ENCODE results near the gene KLHL22.
A peak's percentile ranks its signal among the peaks of the same experiment; 100 is the strongest.
"Not testable (repeated sequence)": the region's sequence is repeated elsewhere in the genome, so short reads cannot be mapped to it uniquely, and the experiment has no call there.

Gene KLHL22

DNA sequence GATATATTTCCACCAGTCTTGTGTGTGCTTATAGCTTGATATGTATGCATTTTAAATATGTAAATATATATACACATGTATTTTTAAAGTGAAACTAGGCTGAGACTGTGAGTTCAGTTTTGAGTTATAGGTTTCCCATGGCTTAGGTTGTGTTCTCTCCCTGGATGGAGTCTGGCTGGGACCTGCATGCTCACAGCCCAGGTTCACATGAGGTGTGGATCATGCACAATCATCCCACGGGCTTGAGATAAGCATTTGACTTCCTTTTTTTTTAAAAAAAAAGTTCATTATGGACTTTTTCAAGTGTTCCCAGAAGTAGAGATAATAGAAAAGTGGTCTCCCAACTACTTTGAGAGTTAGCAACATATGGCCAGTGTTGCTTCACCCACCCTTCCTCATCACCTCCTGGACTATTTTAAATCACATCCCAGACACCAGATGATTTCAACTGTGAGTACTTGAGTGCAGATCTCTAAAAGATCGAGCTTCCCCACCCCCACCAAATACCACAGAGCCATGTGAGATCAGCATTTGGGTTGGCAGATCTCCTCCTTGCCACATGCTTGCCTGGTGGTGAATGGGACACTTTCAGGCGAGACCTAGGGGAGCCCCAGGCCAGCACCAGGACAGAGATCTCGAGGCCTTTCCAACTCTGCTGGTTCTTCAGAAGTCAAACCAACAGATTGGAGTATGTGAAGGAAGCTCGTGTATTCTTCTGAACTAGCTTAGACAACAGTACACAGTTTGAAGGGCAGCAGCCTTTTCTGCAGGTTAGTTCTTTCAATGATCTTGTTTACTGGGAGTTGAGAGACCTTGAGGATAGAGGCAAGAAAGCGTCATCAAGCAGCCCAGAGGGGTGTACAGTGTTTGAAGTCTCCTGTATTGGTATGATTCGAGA lies 27.7 kb upstream of the KLHL22 start:
- no peak for DNase-seq

DNA sequence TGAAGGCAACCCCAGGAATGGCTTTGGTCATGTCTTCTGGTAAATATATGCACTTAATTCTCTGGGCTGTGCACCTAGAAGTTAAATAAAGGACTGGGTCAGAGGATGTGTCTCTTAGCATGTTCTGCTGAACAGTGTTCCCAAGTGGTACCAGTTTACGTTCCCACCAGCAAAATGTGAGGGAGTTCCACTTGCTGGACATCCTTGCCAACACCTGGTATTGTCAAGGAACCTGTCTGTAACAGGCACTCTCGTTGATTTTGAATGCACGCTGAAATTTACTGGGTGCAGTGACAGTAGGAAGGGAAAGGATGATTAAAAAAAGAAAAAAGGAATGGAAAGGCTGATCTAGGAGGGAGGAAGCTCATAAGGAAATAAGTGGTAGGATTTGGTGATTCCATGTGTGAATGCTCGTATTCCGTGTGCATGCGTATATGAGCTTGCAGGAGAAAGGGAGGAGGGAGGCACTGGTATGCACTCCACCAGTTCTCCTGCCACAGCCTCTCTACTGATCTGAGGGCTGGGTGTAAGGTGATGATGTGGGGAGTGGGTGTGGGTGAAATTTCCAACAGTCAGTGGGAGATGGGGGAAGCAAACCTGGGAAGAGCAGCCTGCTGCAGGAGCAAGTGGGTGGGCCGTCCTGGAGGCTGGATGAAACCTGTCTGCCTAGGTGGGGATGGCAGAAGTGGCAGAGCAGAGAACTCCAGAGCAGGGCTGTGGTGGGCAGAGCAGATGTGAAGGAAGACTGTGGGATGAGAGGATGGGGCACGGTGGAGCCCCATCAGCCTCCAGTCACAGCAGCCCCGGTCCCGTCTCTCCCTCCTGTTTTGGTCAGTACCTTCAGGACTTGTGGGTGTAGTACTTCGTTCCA lies 26.8 kb upstream of the KLHL22 start:
- no peak for DNase-seq

DNA sequence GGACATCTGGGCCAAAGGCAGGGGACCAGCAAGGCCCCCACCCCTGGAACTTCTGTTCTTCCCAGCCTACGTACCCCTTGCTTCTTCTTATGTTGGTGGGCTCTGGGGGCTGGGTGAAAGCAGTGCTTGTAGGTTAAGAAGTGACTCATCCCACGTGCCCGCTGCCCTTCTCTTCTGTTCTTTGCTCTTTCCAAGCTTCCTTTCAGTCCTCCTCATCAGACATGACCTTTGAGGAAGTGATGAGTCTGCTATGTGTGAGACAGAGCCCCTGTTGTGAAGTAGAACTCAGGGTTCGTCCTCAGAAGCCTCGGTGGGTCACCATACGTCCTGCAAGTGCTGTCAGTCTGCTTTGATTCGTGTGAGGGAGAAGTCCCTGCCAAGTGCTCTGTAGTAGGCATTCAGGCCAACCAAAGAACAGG lies 24.5 kb upstream of the KLHL22 start:
- no peak for DNase-seq

DNA sequence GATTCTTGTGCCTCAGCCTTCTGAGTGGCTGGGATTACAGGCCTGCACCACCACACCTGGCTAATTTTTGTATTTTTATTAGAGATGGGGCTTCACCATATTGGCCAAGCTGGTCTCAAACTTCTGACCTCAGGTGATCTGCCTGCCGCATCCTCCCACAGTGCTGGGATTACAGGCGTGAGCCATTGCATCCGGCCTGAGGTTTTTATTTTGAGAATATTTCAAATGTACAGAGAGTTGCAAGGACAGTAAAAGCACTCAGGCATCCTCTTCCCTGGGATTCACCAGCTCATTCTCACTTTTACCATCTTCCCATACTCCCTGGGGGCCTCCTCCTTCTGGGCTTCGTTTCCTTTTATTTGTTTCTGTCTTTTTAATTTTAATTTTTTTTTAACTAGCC lies 24.0 kb upstream of the KLHL22 start:
- DNase-seq = no peak

DNA sequence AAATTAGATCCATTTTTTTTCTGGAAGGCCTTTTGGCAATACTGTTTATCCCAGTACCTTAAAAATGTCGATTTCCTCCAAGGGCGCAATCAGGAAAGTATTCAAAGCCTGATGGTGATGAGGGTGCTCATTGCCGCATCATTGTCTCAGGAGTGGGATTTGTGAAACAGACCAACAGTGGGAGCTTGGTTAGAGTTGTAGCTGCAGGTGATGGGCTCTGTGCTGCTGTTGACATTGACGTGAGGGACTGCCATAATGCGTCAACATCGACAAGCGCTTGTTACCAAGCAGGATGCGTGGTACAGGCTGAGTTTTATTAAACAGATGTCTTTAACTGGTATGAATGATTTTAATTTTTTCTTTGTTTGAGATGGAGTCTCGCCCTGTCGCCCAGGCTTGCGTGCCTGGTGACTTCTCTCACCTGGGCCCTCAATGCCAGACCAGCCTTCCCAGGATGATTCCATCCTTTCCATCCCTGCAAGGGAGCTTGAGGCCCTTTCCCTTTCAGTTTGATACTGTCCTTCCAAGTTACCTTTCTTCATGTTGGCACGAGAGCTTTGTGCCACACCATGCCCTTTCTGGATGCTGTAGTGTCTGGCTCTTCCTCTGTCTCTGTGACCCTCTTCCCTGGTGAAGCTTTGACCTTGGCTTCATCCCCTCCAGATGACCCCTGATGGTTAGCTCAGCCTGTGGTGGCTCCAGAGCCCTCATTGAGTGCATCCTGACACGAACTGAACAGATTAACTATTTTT lies 22.4 kb upstream of the KLHL22 start:
- DNase-seq = no peak

DNA sequence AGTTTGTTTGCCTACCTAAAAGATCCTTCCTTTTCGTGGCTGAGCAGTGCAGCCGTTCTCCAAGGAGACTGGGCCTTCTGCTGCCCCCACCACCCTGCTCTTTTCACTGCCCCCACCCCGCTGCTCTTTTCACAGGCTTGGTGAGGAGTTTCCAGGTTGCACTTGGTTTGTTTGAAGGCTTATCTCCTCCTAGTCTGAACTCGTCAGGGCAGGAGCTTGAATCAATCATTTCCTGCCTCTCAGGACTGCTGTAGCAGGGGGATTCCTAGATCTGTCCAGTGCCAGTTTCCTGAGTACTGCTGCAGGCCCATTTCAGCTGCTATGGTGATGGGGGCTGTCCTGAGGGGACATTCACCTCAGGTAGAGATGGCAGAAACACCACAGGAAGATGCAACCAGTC lies 21.8 kb upstream of the KLHL22 start:
- DNase-seq = no peak

DNA sequence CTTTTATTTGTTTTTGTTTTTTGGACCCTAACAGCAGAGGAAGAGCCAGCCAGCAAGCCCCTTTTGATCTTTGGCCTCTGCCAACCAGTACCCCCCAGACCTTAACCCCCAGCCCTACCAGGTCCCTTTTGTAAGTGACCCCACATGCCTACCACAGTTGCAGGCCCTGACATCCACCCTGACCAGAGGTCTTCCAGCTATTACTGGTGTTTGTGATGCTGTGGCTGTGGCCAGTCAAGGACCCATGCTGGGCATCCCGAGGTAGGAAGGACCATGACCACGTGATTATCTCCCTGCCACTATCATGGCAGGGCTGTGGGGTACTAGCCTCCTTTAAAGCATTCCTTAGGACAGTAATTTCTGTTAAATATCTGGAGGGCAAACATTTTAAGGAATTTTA lies 20.8 kb upstream of the KLHL22 start:
- no peak for DNase-seq

DNA sequence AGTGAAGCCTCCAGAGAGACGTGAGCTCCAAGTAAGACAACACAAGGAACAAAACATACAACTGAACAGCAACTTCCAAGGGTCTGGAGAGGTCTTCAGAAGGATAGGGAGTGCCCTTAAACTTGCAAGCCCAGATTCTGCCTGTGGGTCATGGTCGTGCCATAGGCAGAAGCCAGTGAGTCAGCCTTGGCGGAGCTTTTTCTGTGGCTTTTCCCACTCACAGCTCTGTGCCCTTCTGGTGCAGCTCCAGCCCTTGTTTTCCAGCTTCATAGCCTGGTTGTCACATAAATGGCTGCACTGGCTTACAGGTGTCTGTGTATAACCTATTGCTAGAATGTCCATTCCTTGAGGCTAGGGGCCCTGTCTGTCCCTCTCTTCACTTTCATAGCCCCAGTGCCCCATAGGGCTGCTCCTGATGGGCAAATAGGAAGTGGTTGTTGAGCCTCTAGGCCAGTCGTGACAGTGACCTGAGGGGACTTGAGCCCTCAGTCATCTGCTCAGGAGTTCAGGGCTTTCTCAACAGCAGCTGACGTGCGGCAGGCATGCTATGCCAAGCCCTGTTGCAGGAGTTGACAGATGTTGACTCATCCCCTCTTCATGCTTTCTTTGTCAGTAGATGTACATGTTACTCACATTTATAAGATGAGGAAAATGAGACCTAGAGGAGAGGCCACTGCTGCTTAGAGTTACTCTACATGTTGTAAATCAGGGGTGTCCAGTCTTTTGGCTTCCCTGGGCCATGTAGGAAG lies 19.2 kb upstream of the KLHL22 start:
- no peak for DNase-seq

DNA sequence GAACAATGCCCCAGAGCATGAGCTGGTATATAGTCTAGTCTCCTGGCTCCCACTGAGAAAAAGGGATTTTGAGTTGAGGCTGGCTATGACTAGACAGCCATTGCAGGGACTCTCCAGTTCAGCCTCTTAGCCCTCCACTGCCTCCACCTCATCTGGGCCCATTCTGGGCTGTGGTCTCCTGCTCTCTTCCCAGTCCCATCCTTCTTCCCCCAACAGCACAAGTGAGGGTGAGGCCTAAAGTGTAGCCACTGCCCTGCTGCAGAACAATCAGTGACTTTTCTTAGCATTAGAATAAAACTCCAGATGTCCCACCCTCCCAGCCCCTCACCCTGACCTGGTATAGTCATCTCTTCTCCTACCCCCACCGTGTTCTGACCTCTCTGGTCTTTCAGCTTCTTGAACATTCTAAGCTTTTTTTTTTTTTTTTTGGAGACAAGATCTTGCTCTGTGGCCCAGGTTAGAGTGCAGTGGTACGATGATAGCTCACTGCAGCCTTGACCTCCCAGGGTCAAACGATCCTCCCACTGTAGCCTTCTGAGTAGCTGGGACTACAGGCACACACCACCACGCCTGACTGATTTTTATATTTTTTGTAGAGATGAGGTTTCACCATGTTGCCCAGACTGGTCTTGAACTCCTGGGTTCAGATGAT lies 16.1 kb upstream of the KLHL22 start:
- DNase-seq = no peak

DNA sequence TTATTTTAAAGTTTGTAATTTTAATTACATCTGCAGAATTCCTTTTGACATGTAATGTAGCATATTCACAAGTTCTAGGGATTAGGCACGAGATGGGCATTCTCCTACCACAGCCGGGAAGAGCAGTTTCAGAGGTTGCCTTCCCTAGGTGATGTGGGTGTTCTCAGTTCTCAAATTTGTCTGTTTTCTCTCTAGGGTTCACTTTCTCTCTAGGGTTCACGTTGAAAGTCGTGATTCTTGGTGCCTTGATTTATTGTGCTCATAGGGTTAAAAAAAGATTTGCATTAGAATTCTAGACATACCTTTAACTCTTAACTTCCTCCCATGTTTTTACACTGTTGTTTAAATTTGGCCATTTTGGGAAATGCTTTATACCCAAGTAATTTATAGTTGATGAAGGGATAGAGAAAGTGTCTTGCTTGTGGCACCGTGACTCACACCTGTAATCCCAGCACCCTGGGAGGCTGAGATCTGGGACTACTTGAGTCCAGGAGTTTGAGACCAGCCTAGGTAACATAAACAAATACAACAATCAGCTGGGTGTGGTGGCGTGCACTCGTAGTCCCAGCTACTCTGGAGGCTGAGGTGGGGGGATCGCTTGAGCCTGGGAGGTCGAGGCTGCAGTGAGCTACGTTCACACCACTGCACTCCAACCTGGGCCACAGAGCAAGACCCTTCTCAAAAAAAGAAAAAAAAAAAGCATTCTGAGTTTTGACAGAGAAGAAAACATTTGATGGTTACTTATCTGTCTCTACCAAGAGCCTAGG lies 15.4 kb upstream of the KLHL22 start:
- DNase-seq = no peak

DNA sequence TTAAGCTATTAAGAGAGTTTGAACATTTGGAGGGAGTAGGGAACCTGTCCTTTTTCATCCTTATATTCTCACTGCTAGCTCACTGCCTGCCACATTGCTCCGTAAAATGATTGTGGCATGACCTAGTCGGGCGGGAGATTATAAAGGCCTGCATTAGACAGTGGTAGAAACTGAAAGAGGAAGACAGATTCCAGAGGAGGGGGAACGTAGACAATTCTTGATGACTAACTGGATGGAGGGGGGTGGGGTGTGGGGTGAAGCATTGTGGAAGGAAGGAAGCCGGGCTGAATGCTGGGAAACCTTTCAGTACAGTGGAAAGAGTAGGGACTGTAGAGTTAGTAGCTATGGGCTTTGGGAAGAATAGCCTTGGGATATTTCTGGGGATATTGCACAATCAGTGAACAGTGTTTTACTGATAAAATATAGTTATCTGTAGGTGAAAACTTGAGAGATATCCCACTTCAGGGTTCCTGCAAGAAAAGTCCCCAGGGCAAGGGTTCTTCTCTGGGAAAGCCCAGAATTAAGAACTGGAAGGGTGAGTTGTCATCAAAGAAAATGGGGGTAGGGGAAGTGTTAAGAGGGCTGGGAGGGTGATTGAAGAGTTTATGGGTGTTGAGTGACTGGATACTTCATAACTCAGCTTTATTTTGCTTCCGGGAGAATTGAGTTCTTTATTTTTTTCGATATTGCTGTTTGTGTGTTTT lies 13.9 kb upstream of the KLHL22 start:
- no peak for DNase-seq

DNA sequence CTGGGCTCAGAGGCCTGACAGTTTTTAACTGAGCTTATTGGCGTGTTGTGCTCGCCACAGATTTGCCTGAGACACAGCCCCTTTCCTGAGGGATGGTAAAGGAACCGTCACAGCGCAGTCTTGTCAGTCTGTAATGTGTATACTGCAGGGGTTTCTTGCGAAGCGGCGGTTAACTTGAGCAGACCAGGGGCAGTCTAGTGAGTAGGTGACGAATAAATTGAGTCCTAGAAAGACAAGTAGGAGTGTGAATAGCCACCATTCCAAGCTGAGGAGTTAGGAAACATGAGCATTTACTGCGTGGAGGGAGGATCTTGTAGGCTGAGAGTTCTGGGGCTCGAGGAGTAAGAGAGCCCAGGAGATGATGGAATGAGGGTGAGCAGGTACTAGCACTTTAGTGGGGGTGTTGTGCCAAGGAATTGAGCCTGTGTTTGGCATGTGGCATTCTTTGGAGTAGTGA lies 13.2 kb upstream of the KLHL22 start:
- DNase-seq = no peak

DNA sequence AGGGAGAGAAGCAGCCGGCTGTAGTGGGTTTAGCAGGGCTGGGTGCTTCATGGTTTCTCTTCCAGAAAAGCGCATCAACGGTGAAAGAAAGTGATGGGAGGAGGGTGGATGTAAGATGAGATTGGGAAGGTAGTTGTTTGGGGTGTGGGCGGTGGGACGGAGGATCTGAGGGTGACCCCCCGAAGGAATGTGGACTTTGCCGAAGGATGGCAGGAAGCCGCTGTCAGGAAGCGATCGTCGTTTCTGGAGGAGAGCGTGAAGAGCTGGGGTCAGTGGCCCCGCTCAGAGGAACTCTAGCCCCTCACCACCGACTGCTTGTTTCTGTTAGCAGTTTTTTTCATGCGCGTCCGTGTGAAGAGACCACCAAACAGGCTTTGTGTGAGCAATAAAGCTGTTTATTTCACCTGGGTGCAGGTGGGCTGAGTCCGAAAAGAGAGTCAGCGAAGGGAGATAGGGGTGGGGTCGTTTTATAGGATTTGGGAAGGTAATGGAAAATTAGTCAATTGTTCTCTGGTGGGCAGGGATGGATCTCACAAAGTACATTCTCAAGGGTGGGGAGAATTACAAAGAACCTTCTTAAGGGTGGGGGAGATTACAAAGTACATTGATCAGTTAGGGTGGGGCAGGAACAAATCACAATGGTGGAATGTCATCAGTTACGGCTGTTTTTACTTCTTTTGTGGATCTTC lies 12.6 kb upstream of the KLHL22 start:
- DNase-seq = not testable (repeated sequence)

DNA sequence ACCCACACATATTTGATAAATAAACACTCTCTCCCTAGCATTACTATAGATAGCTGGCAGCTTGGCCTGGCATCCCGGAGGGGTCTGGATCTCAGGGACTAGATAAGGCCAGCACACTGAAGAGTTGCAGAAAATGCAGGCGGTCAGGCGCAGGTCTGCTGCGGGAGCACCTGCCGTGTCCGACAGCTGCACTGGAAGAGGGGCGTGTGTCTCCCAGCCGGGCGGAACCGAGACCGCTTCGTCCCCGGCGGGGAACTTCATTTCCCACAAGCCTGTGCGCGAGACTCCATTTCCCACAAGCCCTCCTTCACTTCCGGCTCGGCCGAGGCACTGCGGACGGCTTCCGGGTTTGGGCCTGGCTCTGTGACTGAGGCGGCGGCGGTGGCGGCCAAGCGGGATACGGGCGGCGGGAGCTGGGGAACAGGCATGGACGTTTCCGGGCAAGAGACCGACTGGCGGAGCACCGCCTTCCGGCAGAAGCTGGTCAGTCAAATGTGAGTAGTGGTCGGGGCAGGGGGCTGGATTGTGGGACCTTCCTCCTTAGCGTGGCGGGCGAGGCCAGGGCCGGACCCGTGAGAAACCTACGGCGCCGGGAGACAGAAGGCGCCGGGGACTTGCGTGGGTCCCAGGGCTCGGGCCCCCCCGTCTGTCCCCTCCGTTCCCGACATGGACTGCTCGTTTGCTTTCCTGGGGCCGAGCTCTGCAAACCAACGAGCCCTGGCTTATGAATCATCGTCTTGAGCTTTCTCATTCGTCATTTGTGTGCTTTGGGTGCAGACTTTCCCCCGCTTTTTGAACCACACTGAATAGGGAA lies 11.9 kb upstream of the KLHL22 start, which contains the start of gene MED15:
TSS of gene MED15 (plus strand) at position 358 of the 814 bp plus-strand sequence. CDS start at position 427, 69 bp downstream.
- peak; percentile 92 for DNase-seq

DNA sequence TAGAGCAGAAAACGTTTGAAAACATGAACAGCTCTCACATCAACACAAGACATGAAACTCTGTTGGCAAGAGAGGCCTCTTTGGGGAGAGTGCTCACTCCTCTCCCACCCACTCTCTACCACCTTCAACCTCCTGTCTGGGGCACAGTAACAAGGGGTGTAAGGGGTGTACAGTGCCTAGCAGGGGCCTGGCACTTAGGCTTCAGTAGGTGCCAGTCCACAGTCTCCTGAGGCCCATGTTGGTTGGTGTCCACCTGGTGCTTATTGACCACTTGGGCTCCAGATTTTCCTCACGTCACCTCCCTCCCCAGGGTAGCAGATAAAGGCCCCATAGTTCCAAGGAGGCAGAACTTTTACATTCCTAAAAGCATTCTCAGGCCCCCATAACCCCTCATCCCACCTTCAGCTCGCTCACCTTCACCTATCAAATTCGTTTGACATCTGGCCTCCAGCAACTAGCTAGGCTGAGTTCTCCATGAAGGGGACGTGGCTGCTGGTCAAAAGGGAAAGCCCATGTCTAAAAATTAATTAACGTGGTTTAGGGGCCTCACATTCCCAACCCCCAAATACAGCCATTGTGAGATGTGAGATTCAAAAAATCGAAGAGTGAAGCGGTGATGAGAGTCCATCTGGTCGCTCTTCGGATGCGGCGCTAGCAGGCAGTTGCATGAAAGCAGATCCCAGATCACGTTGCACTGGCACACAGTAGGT lies 11.1 kb upstream of the KLHL22 start:
- no peak for DNase-seq

DNA sequence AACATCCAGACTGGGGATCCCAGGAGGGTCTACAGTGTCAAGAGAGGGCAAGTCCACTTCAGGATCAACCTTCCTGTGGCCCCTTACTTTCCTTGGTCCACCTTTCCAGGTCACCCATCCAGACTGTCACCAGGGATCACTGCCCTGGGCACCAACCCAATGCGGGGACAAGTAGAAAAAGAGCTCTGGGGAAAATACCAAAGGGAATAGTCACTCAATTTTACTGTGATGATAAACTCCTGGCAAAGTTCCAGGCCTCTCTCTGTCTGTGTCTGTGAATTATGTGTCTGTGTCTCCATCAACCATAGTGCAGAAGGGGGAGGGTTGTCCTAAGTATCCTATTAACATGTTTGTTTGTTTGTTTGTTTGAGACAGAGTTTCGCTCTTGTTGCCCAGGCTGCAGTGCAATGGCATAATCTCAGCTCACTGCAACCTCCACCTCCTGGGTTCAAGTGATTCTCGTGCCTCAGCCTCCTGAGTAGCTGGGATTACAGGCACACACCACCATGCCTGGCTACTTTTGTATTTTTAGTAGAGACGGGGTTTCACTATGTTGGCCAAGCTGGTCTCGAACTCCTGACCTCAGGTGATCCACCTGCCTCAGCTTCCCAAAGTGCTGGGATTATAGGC lies 8.8 kb upstream of the KLHL22 start:
- DNase-seq = not testable (repeated sequence)

DNA sequence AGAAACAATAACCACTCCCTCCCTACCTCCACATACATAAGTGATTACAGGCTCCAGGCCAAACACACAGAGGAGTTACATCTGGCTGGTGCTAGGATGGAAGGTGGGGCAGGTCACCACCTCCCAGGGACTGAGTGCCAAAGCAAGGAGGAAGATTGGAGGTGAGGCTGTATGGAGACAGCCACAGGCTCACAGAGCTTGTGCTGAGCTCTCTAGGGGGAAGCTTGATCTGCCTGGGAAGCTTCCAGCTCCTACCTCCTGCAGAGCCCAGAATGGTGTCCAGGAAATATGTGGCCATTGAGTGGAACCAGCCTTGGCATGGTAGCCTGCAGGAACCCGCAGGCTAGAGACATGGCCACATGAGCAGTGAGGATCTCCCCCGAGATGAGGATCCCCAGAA lies 8.2 kb upstream of the KLHL22 start:
- DNase-seq = no peak

DNA sequence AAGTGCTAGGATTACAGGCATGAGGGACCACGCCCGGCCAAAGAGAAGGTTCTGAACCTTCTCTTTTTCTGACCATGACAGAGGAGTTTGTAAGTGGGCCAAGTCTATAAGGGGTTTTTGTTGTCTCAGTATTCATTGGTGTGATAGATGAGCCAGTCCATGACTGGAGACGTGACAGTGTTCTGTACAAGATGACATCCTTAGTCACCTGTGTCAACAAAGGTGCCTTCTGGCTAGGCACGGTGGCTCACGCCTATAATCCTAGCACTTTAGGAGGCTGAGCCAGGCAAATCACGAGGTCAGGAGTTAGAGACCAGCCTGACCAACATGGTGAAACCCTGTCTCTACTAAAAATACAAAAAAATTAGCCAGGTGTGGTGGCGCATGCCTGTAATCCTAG lies 4.2 kb upstream of the KLHL22 start:
- DNase-seq = no peak

Data from NCI-H774 (cell line).